Colonic mucosa (tissue), 4 donors: Measurements from ENCODE around the gene MAPKAPK5. TPM values are rescaled to one million over a fixed set of nuclear protein-coding genes. Genes with fewer than 3 reads are reported as not detected.

ENCODE experiments used
- DNase-seq: peaks from one replicate; pipeline ENCODE4 v3.0.0-alpha.2; 2020
- H3K27ac ChIP-seq: fragments of 200-600 bp; one replicate; pipeline ENCODE4 v1.8.0; 2021
- H3K27me3 ChIP-seq: fragments of 200-600 bp; one replicate; pipeline ENCODE4 v1.8.0; 2021
- H3K36me3 ChIP-seq: fragments of 200-600 bp; one replicate; pipeline ENCODE4 v1.8.0; 2021
- H3K4me1 ChIP-seq: fragments of 200-600 bp; one replicate; pipeline ENCODE4 v1.8.0; 2021; ENCODE audit warnings: mild to moderate bottlenecking
- H3K4me3 ChIP-seq: fragments of 200-600 bp; one replicate; pipeline ENCODE4 v1.8.0; 2021
- H3K9ac ChIP-seq, 2 donors: one replicate each; pipeline ENCODE4 v1.7.0; 2013; ENCODE audit warnings: control low read depth in 2 of 2, low read depth in 2 of 2, low read length in 2 of 2
- H3K9me3 ChIP-seq: fragments of 200-600 bp; one replicate; pipeline ENCODE4 v1.8.0; 2021
- CTCF ChIP-seq: fragments of 200-600 bp; IDR thresholded peaks from one replicate; pipeline ENCODE4 v1.8.0; 2022; ENCODE audit warnings: antibody characterized with exemption, mild to moderate bottlenecking
- intact Hi-C: fragments of 100-400 bp; cut with DNase I; formaldehyde crosslinking; loops from one replicate; pipeline ENCODE4 v1.14.1; 2022
- total RNA-seq, 2 donors: library from RNA; stranded (reverse); fragmentation: NEBNext Ultra II Directional in 1 of 2; extraction: Animal tissue kit (Norgen Biotek cat#: 25700) in 1 of 2; gene quantifications; one replicate each; pipeline ENCODE4 v1.2.1, GENCODE V29; 2021
- donor health status: healthy.
- donor health status: DM: no; HTN: no; CAD: no.
- donor health status: DM: no; HTN: no; CAD: no.

Gene MAPKAPK5
- total RNA-seq, 2 donors from 2014 or later: 76.9 to 84.8 TPM

GRCh38 chr12:111868676-111869588 is 26.9 kb downstream of the MAPKAPK5 start:
- no peak for TF ChIP-seq CTCF
- H3K9me3 ChIP-seq: no peaks in the 10 kb centered on the region
- H3K36me3 ChIP-seq: no peaks in the 10 kb centered on the region
- H3K9ac ChIP-seq: no peak overlapping the region
- H3K27ac ChIP-seq: no peak overlapping the region
- no peaks in the 10 kb centered on the region for H3K4me1 ChIP-seq
- H3K4me3 ChIP-seq: no peak overlapping the region
- intact Hi-C loops: loop anchor here (5.0 kb wide), 1 partner anchor 63 kb away; no protein-coding TSS in a partner anchor
- no peaks in the 10 kb centered on the region for H3K27me3 ChIP-seq
- no peak for DNase-seq

DNA sequence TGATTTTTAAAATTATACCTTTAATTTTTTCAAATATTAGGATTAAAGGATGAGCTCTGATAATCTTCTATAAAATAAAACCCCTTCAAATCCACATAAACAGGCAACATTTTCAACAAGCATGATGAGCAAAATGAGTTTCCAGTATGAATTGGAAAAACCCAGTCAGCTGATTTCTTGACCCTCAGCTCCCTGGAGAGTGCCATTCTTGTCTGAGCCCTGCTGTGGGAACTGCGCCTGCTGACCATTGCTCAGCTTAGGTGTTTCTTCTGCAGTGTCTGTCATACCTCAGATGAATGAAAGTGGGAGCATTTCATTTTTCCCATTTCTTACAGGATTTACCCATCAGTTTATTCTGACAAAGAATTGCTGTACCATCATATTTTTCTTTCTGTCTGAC is 27.6 kb downstream of the MAPKAPK5 start:
- no peaks in the 10 kb centered on the region for H3K36me3 ChIP-seq
- H3K4me1 ChIP-seq: no peaks in the 10 kb centered on the region
- no peaks in the 10 kb centered on the region for H3K9me3 ChIP-seq
- no peaks in the 10 kb centered on the region for H3K27me3 ChIP-seq
- TF ChIP-seq CTCF: no peak
- intact Hi-C loops: loop anchor here (5.0 kb wide), 1 partner anchor 63 kb away; no protein-coding TSS in a partner anchor
- DNase-seq: no peak
- H3K27ac ChIP-seq: no peak overlapping the region
- H3K4me3 ChIP-seq: no peak overlapping the region
- no peak overlapping the region for H3K9ac ChIP-seq

DNA sequence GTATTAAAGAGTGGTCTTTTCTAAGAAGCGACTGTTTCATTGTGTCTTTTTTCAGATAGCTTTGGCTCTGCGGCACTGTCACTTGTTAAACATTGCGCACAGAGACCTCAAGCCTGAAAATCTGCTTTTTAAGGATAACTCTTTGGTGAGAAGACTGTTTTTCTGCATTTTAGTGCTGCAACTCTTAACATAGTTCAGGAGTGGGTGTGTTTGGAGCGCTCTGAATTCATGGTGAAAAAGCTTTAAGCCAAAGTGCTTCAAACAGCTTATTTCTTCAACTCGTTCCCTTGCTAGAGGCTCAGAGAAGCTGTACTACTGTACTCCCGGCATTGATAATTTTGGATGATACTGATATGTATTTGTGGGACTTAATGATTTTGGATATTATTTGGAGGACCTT is 28.2 kb downstream of the MAPKAPK5 start:
- H3K9ac ChIP-seq: no peak overlapping the region
- no peak overlapping the region for H3K27ac ChIP-seq
- no peak for DNase-seq
- intact Hi-C loops: no loop called here
- no peaks in the 10 kb centered on the region for H3K36me3 ChIP-seq
- no peaks in the 10 kb centered on the region for H3K4me1 ChIP-seq
- H3K27me3 ChIP-seq: no peaks in the 10 kb centered on the region
- no peaks in the 10 kb centered on the region for H3K9me3 ChIP-seq
- no peak for TF ChIP-seq CTCF
- H3K4me3 ChIP-seq: no peak overlapping the region

DNA sequence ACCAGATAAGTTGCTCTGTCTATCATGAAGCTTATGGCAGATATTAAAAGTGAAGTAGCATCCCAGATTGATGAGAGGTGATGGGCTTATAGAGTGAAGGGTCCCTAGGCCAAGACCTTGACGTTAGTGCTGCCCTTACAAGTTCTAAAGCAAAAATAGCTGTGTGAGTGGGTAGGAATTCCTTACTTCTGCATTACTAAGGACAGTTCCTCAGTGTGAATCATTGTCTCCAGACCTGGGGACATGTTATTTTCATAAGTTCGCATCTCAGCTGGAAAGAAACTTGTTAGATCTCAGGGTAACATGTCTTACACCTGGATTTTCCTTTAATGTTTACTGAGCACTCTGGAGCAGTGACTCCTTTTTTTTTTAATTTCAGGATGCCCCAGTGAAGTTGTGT is 28.7 kb downstream of the MAPKAPK5 start:
- no peak for TF ChIP-seq CTCF

DNA sequence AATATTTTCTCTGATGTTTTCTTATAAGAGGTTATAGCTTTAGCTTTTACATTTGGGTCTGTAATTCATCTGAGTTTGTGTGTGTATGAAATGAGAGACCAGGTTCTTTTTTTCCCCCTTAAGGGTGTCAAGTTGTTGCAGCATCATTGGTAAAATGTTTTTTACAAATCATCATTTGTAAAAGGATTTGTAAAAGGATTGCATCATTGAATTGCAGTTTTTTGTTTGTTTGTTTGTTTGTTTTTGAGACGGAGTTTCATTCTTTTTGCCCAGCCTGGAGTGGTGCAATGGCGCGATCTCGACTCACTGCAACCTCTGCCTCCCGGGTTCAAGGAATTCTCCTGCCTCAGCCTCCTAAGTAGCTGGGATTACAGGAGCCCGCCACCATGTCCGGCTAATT is 31.1 kb downstream of the MAPKAPK5 start:
- no peak for DNase-seq
- no peak for TF ChIP-seq CTCF
- Histone ChIP-seq H3K27ac (no peak overlapping the region), H3K36me3 (no peaks in the 10 kb centered on the region), H3K9me3 (no peaks in the 10 kb centered on the region), H3K4me1 (no peaks in the 10 kb centered on the region), H3K27me3 (no peaks in the 10 kb centered on the region), H3K4me3 (no peak overlapping the region), H3K9ac (no peak overlapping the region)
- intact Hi-C loops: no loop called here

More for the DNA sequence above, 28.7 kb downstream of the MAPKAPK5 start:
- no peak for DNase-seq
- no peak overlapping the region for H3K4me3 ChIP-seq
- H3K27me3 ChIP-seq: no peaks in the 10 kb centered on the region
- no peaks in the 10 kb centered on the region for H3K36me3 ChIP-seq
- H3K9me3 ChIP-seq: no peaks in the 10 kb centered on the region
- intact Hi-C loops: no loop called here
- H3K4me1 ChIP-seq: no peaks in the 10 kb centered on the region
- H3K27ac ChIP-seq: no peak overlapping the region
- no peak overlapping the region for H3K9ac ChIP-seq
